Ovary (tissue), 3 donors: ENCODE data around the gene FUCA2.

Experiments
- EP300 ChIP-seq: sonication (generic); formaldehyde crosslinking; IDR thresholded peaks from one replicate; pipeline ENCODE4 v1.6.1; 2017; ENCODE audit warnings: antibody characterized with exemption
- POLR2A ChIP-seq: fragments of 450-650 bp; IDR thresholded peaks from one replicate; pipeline ENCODE4 v1.6.1; 2017; ENCODE audit warnings: antibody characterized with exemption, mild to moderate bottlenecking, moderate library complexity
- TF ChIP-seq, protein P1 (sequence below), 3 donors: fragments of 450-650 bp in 2 of 3; fragments of 200-600 bp in 1 of 3; IDR thresholded peaks; one replicate each; pipeline versions ENCODE4 v1.5.1 to v1.8.0; 2016 to 2022; ENCODE audit warnings: antibody characterized with exemption in 3 of 3, mild to moderate bottlenecking in 1 of 3
- donor health status: DM: no; HTN: no; CAD: no.

DNA sequence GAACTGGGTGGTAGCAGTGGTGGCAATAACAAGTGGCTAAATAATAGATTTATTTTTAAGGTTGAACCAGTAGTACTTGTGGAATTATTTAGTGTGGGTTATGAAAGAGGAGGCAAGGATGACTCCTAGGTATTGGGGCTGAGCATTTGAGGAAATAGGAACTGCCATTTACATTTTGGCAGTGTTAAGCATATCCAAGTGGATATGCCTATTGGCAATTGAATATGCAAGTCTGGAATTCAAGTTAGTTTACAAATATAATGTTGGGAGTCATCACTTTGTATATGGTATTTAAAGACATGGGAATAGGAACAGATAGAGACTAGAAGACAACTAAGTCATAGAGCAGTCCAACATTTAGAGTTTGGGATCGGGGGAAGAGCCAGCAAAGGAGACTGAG, 35.0 kb downstream of the FUCA2 start:
- TF ChIP-seq, protein P1, sequence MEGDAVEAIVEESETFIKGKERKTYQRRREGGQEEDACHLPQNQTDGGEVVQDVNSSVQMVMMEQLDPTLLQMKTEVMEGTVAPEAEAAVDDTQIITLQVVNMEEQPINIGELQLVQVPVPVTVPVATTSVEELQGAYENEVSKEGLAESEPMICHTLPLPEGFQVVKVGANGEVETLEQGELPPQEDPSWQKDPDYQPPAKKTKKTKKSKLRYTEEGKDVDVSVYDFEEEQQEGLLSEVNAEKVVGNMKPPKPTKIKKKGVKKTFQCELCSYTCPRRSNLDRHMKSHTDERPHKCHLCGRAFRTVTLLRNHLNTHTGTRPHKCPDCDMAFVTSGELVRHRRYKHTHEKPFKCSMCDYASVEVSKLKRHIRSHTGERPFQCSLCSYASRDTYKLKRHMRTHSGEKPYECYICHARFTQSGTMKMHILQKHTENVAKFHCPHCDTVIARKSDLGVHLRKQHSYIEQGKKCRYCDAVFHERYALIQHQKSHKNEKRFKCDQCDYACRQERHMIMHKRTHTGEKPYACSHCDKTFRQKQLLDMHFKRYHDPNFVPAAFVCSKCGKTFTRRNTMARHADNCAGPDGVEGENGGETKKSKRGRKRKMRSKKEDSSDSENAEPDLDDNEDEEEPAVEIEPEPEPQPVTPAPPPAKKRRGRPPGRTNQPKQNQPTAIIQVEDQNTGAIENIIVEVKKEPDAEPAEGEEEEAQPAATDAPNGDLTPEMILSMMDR (IDR thresholded peaks at IDR 0.05), result no peak
- TF ChIP-seq POLR2A (no peak), EP300 (no peak)
